Femur (tissue), 1 donor: ENCODE data around the gene CHST11.
A peak's percentile ranks its signal among the peaks of the same experiment; 100 is the strongest.
"Not testable (repeated sequence)": the region's sequence is repeated elsewhere in the genome, so short reads cannot be mapped to it uniquely, and the experiment has no call there.

ENCODE experiments used
- DNase-seq: peaks from one replicate; pipeline ENCODE4 v3.0.0-alpha.2; 2017

CHST11 gene

GRCh38 chr12:104605685-104606084 lies 148.9 kb downstream of the CHST11 start:
- DNase-seq: peak; percentile 65

GRCh38 chr12:104608998-104609397 lies 152.2 kb downstream of the CHST11 start:
- no peak for DNase-seq

GRCh38 chr12:104609445-104609844 lies 152.7 kb downstream of the CHST11 start:
- DNase-seq: no peak

GRCh38 chr12:104610513-104611235 lies 153.9 kb downstream of the CHST11 start:
- DNase-seq: no peak

GRCh38 chr12:104611671-104612070 lies 154.9 kb downstream of the CHST11 start:
- DNase-seq: no peak

- DNase-seq: not testable (repeated sequence)
Measured at GRCh38 chr12:104613372-104613771, 156.6 kb downstream of the CHST11 start.

- peak; percentile 60 for DNase-seq
Measured at GRCh38 chr12:104615048-104615561, 158.4 kb downstream of the CHST11 start.

- no peak for DNase-seq
Measured at GRCh38 chr12:104618691-104619090, 161.9 kb downstream of the CHST11 start.

- no peak for DNase-seq
Measured at GRCh38 chr12:104619305-104619704, 162.6 kb downstream of the CHST11 start.

GRCh38 chr12:104620837-104621531 lies 164.2 kb downstream of the CHST11 start:
- DNase-seq: no peak

- no peak for DNase-seq
Measured at GRCh38 chr12:104622928-104623327, 166.2 kb downstream of the CHST11 start.

- no peak for DNase-seq
Measured at GRCh38 chr12:104623883-104624282, 167.1 kb downstream of the CHST11 start.

- no peak for DNase-seq
Measured at GRCh38 chr12:104624529-104624928, 167.8 kb downstream of the CHST11 start.

- DNase-seq: no peak
Measured at GRCh38 chr12:104626069-104626837, 169.5 kb downstream of the CHST11 start.

- DNase-seq: no peak
Measured at GRCh38 chr12:104627231-104627989, 170.7 kb downstream of the CHST11 start.

- peak; percentile 47 for DNase-seq
Measured at GRCh38 chr12:104627990-104628830, 171.5 kb downstream of the CHST11 start.

- DNase-seq: no peak
Measured at GRCh38 chr12:104628831-104629135, 172.0 kb downstream of the CHST11 start.

GRCh38 chr12:104630230-104630670 lies 173.5 kb downstream of the CHST11 start:
- no peak for DNase-seq

GRCh38 chr12:104631867-104632266 lies 175.1 kb downstream of the CHST11 start:
- no peak for DNase-seq

GRCh38 chr12:104632724-104633201 lies 176.0 kb downstream of the CHST11 start:
- no peak for DNase-seq

GRCh38 chr12:104634044-104634443 lies 177.3 kb downstream of the CHST11 start:
- DNase-seq: no peak

- no peak for DNase-seq
Measured at GRCh38 chr12:104634852-104635251, 178.1 kb downstream of the CHST11 start.
